NOMO-1 treated with DMSO at 0.1 percent for 48 hours (cell line): Measurements from ENCODE around the gene ZFYVE9.
"Not testable (repeated sequence)": the region's sequence is repeated elsewhere in the genome, so short reads cannot be mapped to it uniquely, and the experiment has no call there.

Experiments
- DNase-seq: peaks from one replicate; lab custom pipeline; 2025; ENCODE audit not compliant: unreplicated experiment; lab: John Stamatoyannopoulos, UW

Gene ZFYVE9

DNA sequence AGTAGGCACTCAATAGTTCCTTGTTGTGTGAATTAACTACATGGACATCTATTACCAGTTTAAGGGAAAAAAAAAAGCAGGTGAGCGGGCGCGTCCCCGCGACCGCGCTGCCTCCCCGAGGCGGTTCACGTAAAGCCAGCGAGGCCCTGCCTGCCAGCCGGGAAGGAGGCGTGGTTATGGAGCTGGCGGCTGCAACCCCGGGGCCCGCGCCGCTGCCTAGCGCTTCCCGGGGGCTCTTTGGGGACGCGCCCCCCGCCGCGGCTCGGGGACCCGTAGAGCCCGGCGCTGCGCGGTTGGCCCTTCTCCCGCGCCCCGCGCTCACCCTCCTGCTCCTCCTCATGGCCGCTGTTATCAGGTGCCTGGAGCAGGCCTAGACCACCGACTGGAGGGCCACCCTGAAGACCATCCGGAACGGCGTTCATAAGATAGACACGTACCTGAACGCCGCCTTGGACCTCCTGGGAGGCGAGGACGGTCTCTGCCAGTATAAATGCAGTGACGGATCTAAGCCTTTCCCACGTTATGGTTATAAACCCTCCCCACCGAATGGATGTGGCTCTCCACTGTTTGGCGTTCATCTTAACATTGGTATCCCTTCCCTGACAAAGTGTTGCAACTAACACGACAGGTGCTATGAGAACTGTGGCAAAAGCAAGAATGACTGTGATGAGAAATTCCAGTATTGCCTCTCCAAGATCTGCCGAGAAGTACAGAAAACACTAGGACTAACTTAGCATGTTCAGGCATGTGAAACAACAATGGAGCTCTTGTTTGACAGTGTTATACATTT is 226.7 kb downstream of the ZFYVE9 start:
- DNase-seq = no peak

DNA sequence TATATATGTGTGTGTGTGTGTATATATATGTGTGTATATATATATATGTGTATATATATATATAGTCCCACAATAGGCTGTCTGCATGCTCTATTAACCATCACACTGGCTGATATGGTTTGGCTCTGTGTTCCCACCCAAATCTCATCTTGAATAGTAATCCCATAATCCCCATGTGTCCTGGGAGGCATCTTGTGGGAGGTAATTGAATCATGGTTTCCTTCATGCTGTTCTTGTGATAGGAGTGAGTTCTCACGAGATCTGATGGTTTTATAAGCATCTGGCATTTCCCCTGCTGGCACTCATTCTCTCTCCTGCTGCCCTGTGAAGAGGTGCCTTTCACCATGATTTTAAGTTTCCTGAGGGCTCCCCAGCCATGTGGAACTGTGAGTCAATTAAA is 228.0 kb downstream of the ZFYVE9 start:
- not testable (repeated sequence) for DNase-seq

- no peak for DNase-seq
Observed at GRCh38 chr1:52385376-52385775, 243.5 kb downstream of the ZFYVE9 start.

DNA sequence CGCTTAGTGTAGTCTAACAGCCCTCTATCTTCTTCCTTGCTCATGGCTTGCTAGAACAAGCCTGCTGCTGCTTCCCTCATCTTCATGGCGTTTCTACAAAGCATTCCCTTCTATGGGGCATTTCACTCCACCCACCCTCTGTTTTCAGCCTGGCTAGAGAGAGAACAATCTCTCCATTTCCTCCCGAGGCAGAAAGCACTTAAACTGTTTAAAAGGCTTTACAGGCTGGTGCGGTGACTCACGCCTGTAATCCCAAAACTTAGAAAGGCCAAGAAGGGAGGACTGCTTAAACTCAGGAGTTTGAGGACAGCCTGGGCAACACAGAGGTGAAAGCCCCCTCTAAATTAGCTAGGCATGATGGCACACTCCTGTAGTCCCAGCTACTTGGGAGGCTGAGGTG is 244.6 kb downstream of the ZFYVE9 start:
- DNase-seq = no peak

GRCh38 chr1:52393174-52393573 is 251.3 kb downstream of the ZFYVE9 start:
- DNase-seq = no peak
